Caco-2 (cell line): ENCODE data around the gene CPVL. TPM values are rescaled to one million over a fixed set of nuclear protein-coding genes. Genes with fewer than 3 reads are reported as not detected.

Source experiments
- BruUV-seq: library from RNA; stranded (reverse); fragments of 400-500 nt; replicated peaks from 2 replicates; lab custom pipeline; 2021; lab: Mats Ljungman, UMichigan
- CTCF ChIA-PET: fragments of 300-600 bp; sonication (Branson Sonifier 250); formaldehyde crosslinking; loops from one replicate; lab custom pipeline; 2022; ENCODE audit warnings: antibody characterized with exemption; lab: Charles Lee
- POLR2A ChIA-PET: fragments of 300-600 bp; sonication (Branson Sonifier 250); formaldehyde crosslinking; loops from one replicate; lab custom pipeline; 2022; ENCODE audit warnings: antibody characterized with exemption; lab: Charles Lee
- DNase-seq, 2 experiments: peaks; one replicate each; pipeline versions ENCODE4 v3.0.0 to v3.0.0-alpha.2; 2020 to 2022
- H3K27me3 ChIP-seq: replicated peaks from 2 replicates; pipeline ENCODE4 v1.6.0; 2011; ENCODE audit warnings: low read length; ENCODE audit not compliant: control insufficient read depth, insufficient read depth
- H3K36me3 ChIP-seq: 2 replicates; pipeline ENCODE4 v1.5.1; 2011; ENCODE audit warnings: low read length; ENCODE audit not compliant: control insufficient read depth, insufficient read depth
- H3K4me1 ChIP-seq: fragments of 250-450 bp; sonication (Bioruptor Pico); 2 replicates; pipeline ENCODE4 v1.5.1; 2020; ENCODE audit warnings: mild to moderate bottlenecking
- H3K4me3 ChIP-seq: 2 replicates; pipeline ENCODE4 v1.5.1; 2011; ENCODE audit warnings: low read depth, mild to moderate bottlenecking, control low read depth, low read length
- H3K9me3 ChIP-seq: fragments of 250-450 bp; sonication (Bioruptor Pico); 2 replicates; pipeline ENCODE4 v1.5.1; 2020; ENCODE audit warnings: mild to moderate bottlenecking, moderate library complexity
- H3K27ac Mint-ChIP-seq: one replicate; pipeline ENCODE4 v1.8.0; 2022; ENCODE audit warnings: mixed read lengths; ENCODE audit not compliant: unreplicated experiment
- H3K27me3 Mint-ChIP-seq: one replicate; pipeline ENCODE4 v1.8.0; 2022; ENCODE audit warnings: mixed read lengths; ENCODE audit not compliant: insufficient read depth, unreplicated experiment
- H3K36me3 Mint-ChIP-seq: one replicate; pipeline ENCODE4 v1.8.0; 2022; ENCODE audit warnings: mild to moderate bottlenecking, mixed read lengths; ENCODE audit not compliant: insufficient read depth, unreplicated experiment
- H3K4me1 Mint-ChIP-seq: one replicate; pipeline ENCODE4 v1.8.0; 2022; ENCODE audit warnings: low read depth, mixed read lengths; ENCODE audit not compliant: unreplicated experiment
- H3K4me3 Mint-ChIP-seq: one replicate; pipeline ENCODE4 v1.8.0; 2022; ENCODE audit warnings: mild to moderate bottlenecking, moderate library complexity, mixed read lengths; ENCODE audit not compliant: unreplicated experiment
- H3K9me3 Mint-ChIP-seq: one replicate; pipeline ENCODE4 v1.8.0; 2022; ENCODE audit warnings: mixed read lengths; ENCODE audit not compliant: unreplicated experiment
- intact Hi-C: fragments of 100-400 bp; cut with micrococcal nuclease; formaldehyde crosslinking; loops from one replicate; pipeline ENCODE4 v1.10.0; 2022; ENCODE audit not compliant: unreplicated experiment
- total RNA-seq: library from RNA; stranded (reverse); gene quantifications from 2 replicates; pipeline ENCODE4 v1.2.3, GENCODE V29; 2022
- TF ChIP-seq, protein P1 (sequence below), 2 experiments: fragments of 200-600 bp in 1 of 2; IDR thresholded peaks; 1 replicate in 1 of 2; 2 replicates in 1 of 2; pipeline versions ENCODE4 v1.5.1 to v1.8.0; 2011 to 2022; ENCODE audit warnings: antibody characterized with exemption in 1 of 2, control low read depth in 1 of 2, inconsistent platforms in 1 of 2, low read depth in 1 of 2, low read length in 1 of 2, mild to moderate bottlenecking in 1 of 2, moderate library complexity in 1 of 2; ENCODE audit not compliant: insufficient read depth in 1 of 2, severe bottlenecking in 1 of 2, unreplicated experiment in 1 of 2

Gene CPVL
- total RNA-seq, 1 experiment from 2014 or later = 109 TPM

DNA sequence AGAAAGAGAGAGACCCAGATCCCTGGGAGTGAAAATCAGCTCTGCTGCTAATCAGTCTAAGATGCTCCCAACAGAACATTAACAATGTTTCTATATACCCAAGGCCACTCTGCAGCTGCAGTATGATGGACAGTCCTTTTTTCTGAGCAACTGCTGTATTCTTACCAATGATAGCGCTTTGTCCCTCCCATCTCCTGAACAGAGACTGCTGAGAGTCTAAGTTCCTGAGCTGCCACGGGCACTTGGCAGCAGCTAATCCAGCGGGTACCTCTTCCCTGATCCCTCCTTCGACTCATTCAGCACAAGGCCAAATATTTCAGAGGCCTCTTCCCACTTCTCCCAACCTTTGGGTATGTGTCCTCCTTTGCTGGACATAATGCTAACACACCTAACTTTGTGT, 7.7 kb downstream of the CPVL start:
- no peaks in the 10 kb centered on the region for H3K36me3 ChIP-seq
- H3K27me3 ChIP-seq = no peaks in the 10 kb centered on the region
- peaks cover 5% of the 10 kb centered on the region for H3K36me3 Mint-ChIP-seq
- BruUV-seq = no TSS peak
- H3K4me1 Mint-ChIP-seq = peaks cover 37% of the 10 kb centered on the region
- H3K4me1 ChIP-seq = peaks cover 40% of the 10 kb centered on the region
- no peak overlapping the region for H3K27ac Mint-ChIP-seq
- CTCF ChIA-PET = no interaction called here
- intact Hi-C loops = no loop called here
- POLR2A ChIA-PET = no interaction called here
- DNase-seq = no peak
- no peak overlapping the region for H3K4me3 ChIP-seq
- peaks cover 16% of the 10 kb centered on the region for H3K9me3 Mint-ChIP-seq
- TF ChIP-seq, protein P1, sequence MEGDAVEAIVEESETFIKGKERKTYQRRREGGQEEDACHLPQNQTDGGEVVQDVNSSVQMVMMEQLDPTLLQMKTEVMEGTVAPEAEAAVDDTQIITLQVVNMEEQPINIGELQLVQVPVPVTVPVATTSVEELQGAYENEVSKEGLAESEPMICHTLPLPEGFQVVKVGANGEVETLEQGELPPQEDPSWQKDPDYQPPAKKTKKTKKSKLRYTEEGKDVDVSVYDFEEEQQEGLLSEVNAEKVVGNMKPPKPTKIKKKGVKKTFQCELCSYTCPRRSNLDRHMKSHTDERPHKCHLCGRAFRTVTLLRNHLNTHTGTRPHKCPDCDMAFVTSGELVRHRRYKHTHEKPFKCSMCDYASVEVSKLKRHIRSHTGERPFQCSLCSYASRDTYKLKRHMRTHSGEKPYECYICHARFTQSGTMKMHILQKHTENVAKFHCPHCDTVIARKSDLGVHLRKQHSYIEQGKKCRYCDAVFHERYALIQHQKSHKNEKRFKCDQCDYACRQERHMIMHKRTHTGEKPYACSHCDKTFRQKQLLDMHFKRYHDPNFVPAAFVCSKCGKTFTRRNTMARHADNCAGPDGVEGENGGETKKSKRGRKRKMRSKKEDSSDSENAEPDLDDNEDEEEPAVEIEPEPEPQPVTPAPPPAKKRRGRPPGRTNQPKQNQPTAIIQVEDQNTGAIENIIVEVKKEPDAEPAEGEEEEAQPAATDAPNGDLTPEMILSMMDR (IDR thresholded peaks at IDR 0.05; ENCODE audit: insufficient read depth in 1 of 2, low read depth in 1 of 2, low read length in 1 of 2, severe bottlenecking in 1 of 2, unreplicated experiment in 1 of 2) = no peak
- no peak overlapping the region for H3K4me3 Mint-ChIP-seq
- no peaks in the 10 kb centered on the region for H3K27me3 Mint-ChIP-seq
- H3K9me3 ChIP-seq = no peaks in the 10 kb centered on the region

DNA sequence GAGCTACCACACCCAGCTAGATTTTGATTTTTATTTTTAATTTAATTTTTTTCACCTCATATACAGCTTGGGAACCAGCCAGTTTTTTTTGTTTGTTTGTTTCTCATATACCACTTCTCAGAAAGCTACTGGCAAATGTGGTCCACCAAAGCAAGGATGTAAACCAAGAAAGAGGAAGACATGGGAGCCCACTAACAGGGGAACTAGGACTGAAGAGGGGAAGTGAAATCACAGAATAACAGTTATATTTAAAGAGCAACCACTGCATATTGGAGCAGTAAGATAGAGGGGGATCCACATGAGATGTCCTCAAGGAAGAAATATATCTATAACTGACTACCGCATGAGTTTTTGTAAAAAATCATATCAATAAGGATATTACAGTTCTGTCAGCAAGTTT, 10.5 kb downstream of the CPVL start:
- intact Hi-C loops = no loop called here
- no peaks in the 10 kb centered on the region for H3K27me3 Mint-ChIP-seq
- Histone ChIP-seq H3K27me3 (no peaks in the 10 kb centered on the region), H3K36me3 (no peaks in the 10 kb centered on the region), H3K4me1 (peaks cover 27% of the 10 kb centered on the region), H3K4me3 (no peak overlapping the region), H3K9me3 (no peaks in the 10 kb centered on the region)
- no peak for DNase-seq
- CTCF ChIA-PET = no interaction called here
- H3K27ac Mint-ChIP-seq = no peak overlapping the region
- H3K36me3 Mint-ChIP-seq = peaks cover 5% of the 10 kb centered on the region
- H3K9me3 Mint-ChIP-seq = peaks cover 16% of the 10 kb centered on the region
- TF ChIP-seq, protein P1 (IDR thresholded peaks at IDR 0.05; ENCODE audit: insufficient read depth in 1 of 2, low read depth in 1 of 2, low read length in 1 of 2, severe bottlenecking in 1 of 2, unreplicated experiment in 1 of 2) = no peak
- POLR2A ChIA-PET = no interaction called here
- H3K4me1 Mint-ChIP-seq = peaks cover 23% of the 10 kb centered on the region
- H3K4me3 Mint-ChIP-seq = no peak overlapping the region
- no TSS peak for BruUV-seq

GRCh38 chr7:29132980-29133379, 13.4 kb downstream of the CPVL start:
- intact Hi-C loops = no loop called here
- POLR2A ChIA-PET = no interaction called here
- Mint-ChIP-seq H3K36me3 (peaks cover 5% of the 10 kb centered on the region), H3K27ac (no peak overlapping the region), H3K4me3 (no peak overlapping the region), H3K27me3 (no peaks in the 10 kb centered on the region), H3K9me3 (peaks cover 16% of the 10 kb centered on the region), H3K4me1 (peaks cover 14% of the 10 kb centered on the region)
- Histone ChIP-seq H3K36me3 (no peaks in the 10 kb centered on the region), H3K27me3 (no peaks in the 10 kb centered on the region), H3K9me3 (no peaks in the 10 kb centered on the region), H3K4me3 (no peak overlapping the region), H3K4me1 (peaks cover 3% of the 10 kb centered on the region; the same call in 1 of the 2 replicates)
- TF ChIP-seq, protein P1 (IDR thresholded peaks at IDR 0.05; ENCODE audit: insufficient read depth in 1 of 2, low read depth in 1 of 2, low read length in 1 of 2, severe bottlenecking in 1 of 2, unreplicated experiment in 1 of 2) = no peak
- CTCF ChIA-PET = interaction anchor here (0.7 kb wide), 1 partner anchor 26 kb away, joined by 5 read pairs; no protein-coding TSS in a partner anchor
- no TSS peak for BruUV-seq
- DNase-seq = no peak
